HepG2 (cell line): Measurements from ENCODE around the gene CRY1. TPM values are rescaled to one million over a fixed set of nuclear protein-coding genes. Genes with fewer than 3 reads are reported as not detected.
A peak's percentile ranks its signal among the peaks of the same experiment; 100 is the strongest.

Experiments
- ATRX ChIP-seq: sonication (generic); formaldehyde crosslinking; IDR thresholded peaks from 2 replicates; pipeline ENCODE4 v1.4.0; 2020; ENCODE audit warnings: missing genetic modification reagents, borderline replicate concordance
- CBX2 ChIP-seq, 2 experiments: fragments of 200-600 bp in 1 of 2; sonication (generic); formaldehyde crosslinking in 1 of 2; IDR thresholded peaks; 2 replicates each; pipeline versions ENCODE4 v1.7.0 to v1.8.1; 2018 to 2022; ENCODE audit warnings: low read depth in 2 of 2, low read length in 1 of 2, mild to moderate bottlenecking in 1 of 2, missing genetic modification reagents in 1 of 2
- CCAR2 ChIP-seq: fragments of 200-400 bp; formaldehyde crosslinking; optimal IDR thresholded peaks from 2 replicates; pipeline ENCODE3; 2018; ENCODE audit warnings: low read depth, mild to moderate bottlenecking, low read length, moderate library complexity
- LBX2 ChIP-seq: sonication (generic); formaldehyde crosslinking; IDR thresholded peaks from 2 replicates; pipeline ENCODE4 v1.5.0; 2020; ENCODE audit warnings: missing genetic modification reagents, mild to moderate bottlenecking, borderline replicate concordance
- MTERF4 ChIP-seq: sonication (generic); formaldehyde crosslinking; IDR thresholded peaks from 2 replicates; pipeline ENCODE4 v1.8.0; 2023; ENCODE audit warnings: mild to moderate bottlenecking, missing genetic modification reagents
- PBX2 ChIP-seq: IDR thresholded peaks from 2 replicates; pipeline ENCODE4 v1.6.1; 2016; ENCODE audit warnings: control low read depth
- ZBTB14 ChIP-seq: sonication (generic); formaldehyde crosslinking; IDR thresholded peaks from 2 replicates; pipeline ENCODE4 v1.4.0; 2020; ENCODE audit warnings: missing genetic modification reagents
- ZHX2 ChIP-seq, 2 experiments: sonication (generic) in 1 of 2; formaldehyde crosslinking in 1 of 2; IDR thresholded peaks; 2 replicates each; pipeline versions ENCODE4 v1.6.1 to v1.9.0; 2014 to 2022; ENCODE audit warnings: antibody characterized with exemption in 1 of 2, borderline replicate concordance in 1 of 2, inconsistent platforms in 1 of 2, low read depth in 1 of 2, missing genetic modification reagents in 1 of 2
- ZNF317 ChIP-seq: sonication (generic); formaldehyde crosslinking; IDR thresholded peaks from 2 replicates; pipeline ENCODE4 v1.5.0; 2020; ENCODE audit warnings: mild to moderate bottlenecking, missing genetic modification reagents
- ZNF33A ChIP-seq: sonication (generic); formaldehyde crosslinking; IDR thresholded peaks from 2 replicates; pipeline ENCODE4 v1.5.1; 2020; ENCODE audit warnings: missing genetic modification reagents, mild to moderate bottlenecking, moderate library complexity, borderline replicate concordance
- ZNF670 ChIP-seq: sonication (generic); formaldehyde crosslinking; IDR thresholded peaks from 2 replicates; pipeline ENCODE4 v1.8.0; 2022; ENCODE audit warnings: mild to moderate bottlenecking, missing genetic modification reagents, borderline replicate concordance
- ZNF678 ChIP-seq: sonication (generic); formaldehyde crosslinking; IDR thresholded peaks from 2 replicates; pipeline ENCODE4 v1.4.0; 2020; ENCODE audit warnings: mild to moderate bottlenecking, missing genetic modification reagents
- ZNF747 ChIP-seq: sonication (generic); formaldehyde crosslinking; IDR thresholded peaks from 2 replicates; pipeline ENCODE4 v1.8.1; 2023; ENCODE audit warnings: missing genetic modification reagents, mild to moderate bottlenecking, borderline replicate concordance
- ZSCAN30 ChIP-seq: sonication (generic); formaldehyde crosslinking; IDR thresholded peaks from 2 replicates; pipeline ENCODE4 v1.5.0; 2020; ENCODE audit warnings: mild to moderate bottlenecking, missing genetic modification reagents
- polyA plus RNA-seq, 8 experiments: library from polyadenylated mRNA; depleted of rRNA in 3 of 8; stranded (reverse) in 7 of 8; unstranded in 1 of 8; fragments of >200 nt; fragmentation: Illumina TruSeq in 4 of 8; extraction: Trizol in 4 of 8; gene quantifications; 2 replicates each; pipeline versions ENCODE4 v1.2.1 to v1.2.3, GENCODE V29; 2011 to 2016; ENCODE audit warnings: low read depth in 4 of 8, missing spikeins in 1 of 8, mixed read lengths in 1 of 8; ENCODE audit not compliant: insufficient read depth in 1 of 8
- total RNA-seq, 5 experiments: library from RNA; depleted of rRNA; stranded (reverse); fragments of >200 nt; fragmentation: Illumina TruSeq; extraction: Trizol; gene quantifications; 2 replicates each; pipeline ENCODE4 v1.2.3, GENCODE V29; 2016; ENCODE audit warnings: low read depth in 1 of 5

The CRY1 gene
- total and polyA plus RNA-seq, 2 of the 13 experiments (the other 11 are each of a cell fraction or from before 2014, with no cell fraction given) = 11.4 to 13.9 TPM

- TF ChIP-seq ZHX2 (IDR thresholded peaks at IDR 0.05; ENCODE audit: low read depth) (no peak), ZHX2 (CRISPR knock-in tag; IDR thresholded peaks at IDR 0.05; ENCODE audit: borderline replicate concordance) (no peak; the same call in 1 of the 2 replicates), ZBTB14 (CRISPR knock-in tag) (no peak), ZSCAN30 (CRISPR knock-in tag) (no peak), ZNF670 (CRISPR knock-in tag) (no peak), CCAR2 (no peak), ZNF678 (CRISPR knock-in tag) (peak; percentile 82; the same call in 1 of the 2 replicates), PBX2 (CRISPR knock-in tag) (no peak), ZNF747 (CRISPR knock-in tag) (0 out of 2 replicates have a peak, but pooled peaks have one; percentile 21), CBX2 (IDR thresholded peaks at IDR 0.05; ENCODE audit: low read depth, low read length) (no peak), CBX2 (CRISPR knock-in tag; IDR thresholded peaks at IDR 0.05; ENCODE audit: low read depth) (no peak), MTERF4 (peak; percentile 83; the same call in 1 of the 2 replicates), ATRX (no peak), LBX2 (CRISPR knock-in tag) (no peak; the same call in 1 of the 2 replicates), ZNF317 (CRISPR knock-in tag) (peak; percentile 61), ZNF33A (CRISPR knock-in tag) (no peak)
Measured at GRCh38 chr12:106986625-106987389, 106.5 kb downstream of the CRY1 start, which contains the start of gene MTERF2 (continued).
